HEK293 (cell line): ENCODE data around the gene PNLDC1.
A peak's percentile ranks its signal among the peaks of the same experiment; 100 is the strongest.

Experiments used
- CTCF ChIP-seq: fragments of 450-650 bp; formaldehyde crosslinking; IDR thresholded peaks from 2 replicates; pipeline ENCODE4 v1.5.1; 2016; ENCODE audit warnings: missing biosample characterization, missing genetic modification characterization
- GFI1B ChIP-seq: fragments of 450-650 bp; formaldehyde crosslinking; IDR thresholded peaks from 2 replicates; pipeline ENCODE4 v1.5.1; 2016; ENCODE audit warnings: missing biosample characterization, missing genetic modification characterization
- GLIS2 ChIP-seq: fragments of 450-650 bp; formaldehyde crosslinking; IDR thresholded peaks from 2 replicates; pipeline ENCODE4 v1.5.1; 2016; ENCODE audit warnings: missing biosample characterization, missing genetic modification characterization
- KLF7 ChIP-seq: fragments of 450-650 bp; formaldehyde crosslinking; IDR thresholded peaks from 2 replicates; pipeline ENCODE4 v1.5.1; 2016; ENCODE audit warnings: missing biosample characterization, missing genetic modification characterization, borderline replicate concordance
- OVOL3 ChIP-seq: fragments of 450-650 bp; formaldehyde crosslinking; IDR thresholded peaks from 2 replicates; pipeline ENCODE4 v1.5.1; 2016; ENCODE audit warnings: missing biosample characterization, missing genetic modification characterization
- PRDM4 ChIP-seq: fragments of 450-650 bp; formaldehyde crosslinking; IDR thresholded peaks from 2 replicates; pipeline ENCODE4 v1.5.1; 2017; ENCODE audit warnings: missing biosample characterization, missing genetic modification characterization
- PRDM6 ChIP-seq: fragments of 450-650 bp; formaldehyde crosslinking; IDR thresholded peaks from 2 replicates; pipeline ENCODE4 v1.5.1; 2017; ENCODE audit warnings: missing biosample characterization, missing genetic modification characterization
- RBAK ChIP-seq: fragments of 450-650 bp; formaldehyde crosslinking; IDR thresholded peaks from 2 replicates; pipeline ENCODE4 v1.5.1; 2016; ENCODE audit warnings: missing biosample characterization, missing genetic modification characterization
- SCRT2 ChIP-seq: fragments of 450-650 bp; formaldehyde crosslinking; IDR thresholded peaks from 2 replicates; pipeline ENCODE4 v1.5.1; 2016; ENCODE audit warnings: missing biosample characterization, missing genetic modification characterization
- ZBTB20 ChIP-seq: fragments of 450-650 bp; formaldehyde crosslinking; IDR thresholded peaks from 2 replicates; pipeline ENCODE4 v1.5.1; 2016; ENCODE audit warnings: missing biosample characterization, missing genetic modification characterization
- ZBTB8A ChIP-seq: fragments of 450-650 bp; formaldehyde crosslinking; IDR thresholded peaks from 2 replicates; pipeline ENCODE4 v1.5.1; 2016; ENCODE audit warnings: missing biosample characterization, missing genetic modification characterization
- ZNF112 ChIP-seq: fragments of 450-650 bp; formaldehyde crosslinking; IDR thresholded peaks from 2 replicates; pipeline ENCODE4 v1.5.0; 2017; ENCODE audit warnings: missing biosample characterization, missing genetic modification characterization
- ZNF16 ChIP-seq: fragments of 450-650 bp; formaldehyde crosslinking; IDR thresholded peaks from 2 replicates; pipeline ENCODE4 v1.5.1; 2016; ENCODE audit warnings: low read depth, missing biosample characterization, missing genetic modification characterization
- ZNF19 ChIP-seq: fragments of 450-650 bp; formaldehyde crosslinking; IDR thresholded peaks from 2 replicates; pipeline ENCODE4; 2016; ENCODE audit warnings: missing biosample characterization, missing genetic modification characterization, low read depth
- ZNF2 ChIP-seq: fragments of 450-650 bp; formaldehyde crosslinking; IDR thresholded peaks from 2 replicates; pipeline ENCODE4 v1.5.1; 2016; ENCODE audit warnings: missing biosample characterization, missing genetic modification characterization
- ZNF211 ChIP-seq: fragments of 450-650 bp; formaldehyde crosslinking; IDR thresholded peaks from 2 replicates; pipeline ENCODE4 v1.5.1; 2016; ENCODE audit warnings: low read depth, missing biosample characterization, missing genetic modification characterization
- ZNF366 ChIP-seq: fragments of 450-650 bp; formaldehyde crosslinking; conservative IDR thresholded peaks from 2 replicates; pipeline ENCODE4 v1.5.1; 2016; ENCODE audit warnings: missing biosample characterization, missing genetic modification characterization
- ZNF416 ChIP-seq: fragments of 450-650 bp; formaldehyde crosslinking; IDR thresholded peaks from 2 replicates; pipeline ENCODE4 v1.5.1; 2016; ENCODE audit warnings: missing biosample characterization, missing genetic modification characterization
- ZNF449 ChIP-seq: fragments of 450-650 bp; formaldehyde crosslinking; IDR thresholded peaks from 2 replicates; pipeline ENCODE4 v1.5.1; 2017; ENCODE audit warnings: missing biosample characterization, mild to moderate bottlenecking, missing genetic modification characterization, moderate library complexity
- ZNF488 ChIP-seq: fragments of 450-650 bp; formaldehyde crosslinking; IDR thresholded peaks from 2 replicates; pipeline ENCODE4 v1.5.1; 2016; ENCODE audit warnings: missing biosample characterization, missing genetic modification characterization
- ZNF501 ChIP-seq: fragments of 450-650 bp; formaldehyde crosslinking; IDR thresholded peaks from 2 replicates; pipeline ENCODE4 v1.5.1; 2016; ENCODE audit warnings: missing biosample characterization, missing genetic modification characterization
- ZNF558 ChIP-seq: fragments of 450-650 bp; formaldehyde crosslinking; IDR thresholded peaks from 2 replicates; pipeline ENCODE4 v1.5.1; 2016; ENCODE audit warnings: missing biosample characterization, missing genetic modification characterization
- ZNF610 ChIP-seq: fragments of 450-650 bp; formaldehyde crosslinking; IDR thresholded peaks from 2 replicates; pipeline ENCODE4 v1.5.1; 2016; ENCODE audit warnings: missing biosample characterization, missing genetic modification characterization, borderline replicate concordance
- ZNF664 ChIP-seq: fragments of 450-650 bp; formaldehyde crosslinking; IDR thresholded peaks from 2 replicates; pipeline ENCODE4 v1.5.1; 2016; ENCODE audit warnings: missing biosample characterization, missing genetic modification characterization
- ZNF677 ChIP-seq: fragments of 450-650 bp; IDR thresholded peaks from 2 replicates; pipeline ENCODE4 v1.5.0; 2018; ENCODE audit warnings: missing biosample characterization, mild to moderate bottlenecking, missing genetic modification characterization, moderate library complexity
- ZNF692 ChIP-seq: fragments of 450-650 bp; formaldehyde crosslinking; IDR thresholded peaks from 2 replicates; pipeline ENCODE4 v1.5.1; 2016; ENCODE audit warnings: missing biosample characterization, missing genetic modification characterization
- ZNF701 ChIP-seq: fragments of 450-650 bp; formaldehyde crosslinking; IDR thresholded peaks from 2 replicates; pipeline ENCODE4 v1.5.1; 2016; ENCODE audit warnings: missing biosample characterization, missing genetic modification characterization
- ZNF843 ChIP-seq: fragments of 450-650 bp; formaldehyde crosslinking; IDR thresholded peaks from 2 replicates; pipeline ENCODE4 v1.5.1; 2016; ENCODE audit warnings: missing biosample characterization, missing genetic modification characterization
- ZSCAN16 ChIP-seq: fragments of 450-650 bp; formaldehyde crosslinking; IDR thresholded peaks from 2 replicates; pipeline ENCODE4 v1.5.1; 2016; ENCODE audit warnings: missing biosample characterization, missing genetic modification characterization
- ZSCAN18 ChIP-seq: fragments of 450-650 bp; formaldehyde crosslinking; IDR thresholded peaks from 2 replicates; pipeline ENCODE4 v1.5.1; 2016; ENCODE audit warnings: missing biosample characterization, missing genetic modification characterization

Gene PNLDC1

GRCh38 chr6:159807150-159807858, 7.2 kb downstream of the PNLDC1 start (continued):
- TF ChIP-seq PRDM6, result peak; percentile 69
- TF ChIP-seq ZSCAN18 (tag by site-specific recombination), result no peak
- TF ChIP-seq ZNF19 (tag by site-specific recombination), result no peak
- TF ChIP-seq CTCF, result no peak
- TF ChIP-seq ZNF112 (tag by site-specific recombination), result no peak
- TF ChIP-seq ZNF692 (tag by site-specific recombination), result 0 out of 2 replicates have a peak, but pooled peaks have one; percentile 18
- TF ChIP-seq ZNF558 (tag by site-specific recombination), result no peak
- TF ChIP-seq SCRT2, result peak; percentile 86
- no peak for TF ChIP-seq RBAK (tag by site-specific recombination)
- TF ChIP-seq ZNF677 (tag by site-specific recombination), result no peak
- TF ChIP-seq GFI1B (tag by site-specific recombination), result no peak
- no peak for TF ChIP-seq KLF7 (tag by site-specific recombination)
- TF ChIP-seq OVOL3 (tag by site-specific recombination), result no peak
- no peak for TF ChIP-seq ZNF2
- TF ChIP-seq ZNF366 (tag by site-specific recombination), result no peak
- no peak for TF ChIP-seq ZBTB20
- TF ChIP-seq ZNF843 (tag by site-specific recombination), result peak; percentile 90
- no peak for TF ChIP-seq GLIS2 (tag by site-specific recombination)
- no peak for TF ChIP-seq ZNF211 (tag by site-specific recombination)
- TF ChIP-seq ZSCAN16 (tag by site-specific recombination), result no peak
- no peak for TF ChIP-seq ZBTB8A (tag by site-specific recombination)
- TF ChIP-seq ZNF488 (tag by site-specific recombination), result no peak
- no peak for TF ChIP-seq ZNF501 (tag by site-specific recombination)
- no peak for TF ChIP-seq ZNF610 (tag by site-specific recombination)
- peak; percentile 81 for TF ChIP-seq PRDM4
- no peak for TF ChIP-seq ZNF449 (tag by site-specific recombination)
- no peak for TF ChIP-seq ZNF664 (tag by site-specific recombination)
- TF ChIP-seq ZNF16 (tag by site-specific recombination), result no peak
- TF ChIP-seq ZNF701 (tag by site-specific recombination), result no peak
- TF ChIP-seq ZNF416, result no peak
